ENCODE results near the gene CCDC69.

CCDC69 gene

DNA sequence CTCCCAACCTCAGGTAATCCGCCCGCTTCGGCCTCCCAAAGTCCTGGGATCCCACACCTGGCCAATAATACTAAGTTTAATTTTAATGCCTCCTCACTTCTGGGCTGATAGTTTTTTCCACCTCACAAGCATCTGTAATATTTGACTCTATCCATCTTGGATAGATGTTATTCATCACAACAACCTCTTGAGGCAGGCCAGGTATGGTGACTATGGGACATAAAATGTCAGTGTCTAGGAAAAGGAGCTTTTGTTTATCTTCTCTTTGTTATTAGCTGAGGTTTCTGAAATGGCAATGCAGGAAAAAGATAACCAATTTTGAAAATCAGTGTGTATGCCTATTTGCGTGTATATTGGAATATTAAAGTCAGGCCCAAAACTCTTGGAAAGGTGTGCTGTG lies 1.2 kb upstream of the CCDC69 start:
- Histone ChIP-seq H3K9me3 (no peaks in the 10 kb centered on the region), H3K27me3 (no peaks in the 10 kb centered on the region), H3K4me3 (ENCODE audit: low read depth in 1 of 2, low read length in 1 of 2) (peak overlapping the region in 1 of 2 experiments; percentile 86), H3K27ac (peak overlapping the region; percentile 100), H3K4me1 (ENCODE audit: control insufficient read depth in 1 of 2, insufficient read depth in 1 of 2, low read depth in 1 of 2, low read length in 1 of 2) (peaks cover 52 to 55% of the 10 kb centered on the region in 2 experiments), H3K36me3 (no peaks in the 10 kb centered on the region)
- no peak for TF ChIP-seq CTCF (IDR thresholded peaks at IDR 0.05)

DNA sequence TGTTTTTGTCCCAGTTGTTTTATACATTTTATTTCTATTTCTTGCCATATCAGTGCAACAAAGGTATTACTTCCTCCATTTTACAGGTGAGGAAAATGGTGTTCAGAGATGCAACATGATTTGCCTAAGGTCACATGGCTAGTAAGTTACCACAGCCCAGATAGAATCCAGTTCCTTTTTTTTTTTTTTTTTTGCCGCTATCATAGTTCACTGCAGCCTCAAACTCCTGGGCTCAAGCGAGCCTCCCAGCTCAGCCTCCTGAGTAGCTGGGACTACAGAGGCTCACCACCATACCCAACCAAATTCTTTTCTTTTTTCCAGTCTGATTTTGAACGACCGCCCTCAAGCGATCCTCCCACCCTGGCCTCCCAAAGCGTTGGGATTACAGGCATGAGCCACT lies 480 bp upstream of the CCDC69 start:
- Histone ChIP-seq H3K9me3 (no peaks in the 10 kb centered on the region), H3K27ac (peak overlapping the region; percentile 100), H3K27me3 (no peaks in the 10 kb centered on the region), H3K4me1 (ENCODE audit: control insufficient read depth in 1 of 2, insufficient read depth in 1 of 2, low read depth in 1 of 2, low read length in 1 of 2) (peaks cover 57 to 60% of the 10 kb centered on the region in 2 experiments), H3K4me3 (ENCODE audit: low read depth in 1 of 2, low read length in 1 of 2) (peak overlapping the region; percentile 82 to 86), H3K36me3 (no peaks in the 10 kb centered on the region)
- no peak for TF ChIP-seq CTCF (IDR thresholded peaks at IDR 0.05)

DNA sequence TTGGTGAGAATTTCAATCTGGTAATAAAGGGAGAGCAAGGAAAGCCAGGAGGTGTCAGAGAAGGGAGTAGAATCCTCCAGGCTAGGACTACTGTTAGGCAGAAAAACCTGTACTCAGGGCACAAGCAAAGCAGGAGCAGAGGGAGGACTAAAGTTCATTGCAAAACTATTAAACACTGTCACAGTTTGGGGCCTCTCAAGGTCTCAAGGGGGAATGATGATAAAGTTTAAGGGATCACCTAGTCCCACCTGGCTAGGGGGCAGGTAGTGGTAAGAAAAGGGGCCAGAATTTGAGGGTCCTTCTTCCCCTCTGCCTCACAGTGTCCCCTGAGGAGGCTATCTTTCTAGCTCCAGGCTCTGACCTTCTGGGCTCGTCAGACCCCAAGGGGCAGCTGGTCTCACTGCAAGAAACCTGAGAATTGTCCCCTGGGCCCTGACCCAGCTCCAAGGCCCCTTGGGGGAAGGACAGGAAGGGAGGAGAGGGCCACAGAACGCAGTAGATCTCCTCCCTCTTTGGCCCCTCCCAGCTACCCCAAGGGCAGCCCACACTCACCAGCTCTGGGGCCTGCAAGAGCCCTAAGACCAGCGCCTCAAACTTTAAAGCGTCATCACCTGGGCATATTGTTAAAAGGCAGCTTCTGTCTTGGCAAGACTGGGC lies 974 bp downstream of the CCDC69 start:
- Histone ChIP-seq H3K9me3 (no peaks in the 10 kb centered on the region), H3K27me3 (no peaks in the 10 kb centered on the region), H3K4me1 (ENCODE audit: control insufficient read depth in 1 of 2, insufficient read depth in 1 of 2, low read depth in 1 of 2, low read length in 1 of 2) (peaks cover 61 to 70% of the 10 kb centered on the region in 2 experiments), H3K4me3 (ENCODE audit: low read depth in 1 of 2, low read length in 1 of 2) (peak overlapping the region; percentile 82 to 86), H3K36me3 (no peaks in the 10 kb centered on the region), H3K27ac (peak overlapping the region; percentile 100)
- TF ChIP-seq CTCF (IDR thresholded peaks at IDR 0.05) = peak; percentile 12

DNA sequence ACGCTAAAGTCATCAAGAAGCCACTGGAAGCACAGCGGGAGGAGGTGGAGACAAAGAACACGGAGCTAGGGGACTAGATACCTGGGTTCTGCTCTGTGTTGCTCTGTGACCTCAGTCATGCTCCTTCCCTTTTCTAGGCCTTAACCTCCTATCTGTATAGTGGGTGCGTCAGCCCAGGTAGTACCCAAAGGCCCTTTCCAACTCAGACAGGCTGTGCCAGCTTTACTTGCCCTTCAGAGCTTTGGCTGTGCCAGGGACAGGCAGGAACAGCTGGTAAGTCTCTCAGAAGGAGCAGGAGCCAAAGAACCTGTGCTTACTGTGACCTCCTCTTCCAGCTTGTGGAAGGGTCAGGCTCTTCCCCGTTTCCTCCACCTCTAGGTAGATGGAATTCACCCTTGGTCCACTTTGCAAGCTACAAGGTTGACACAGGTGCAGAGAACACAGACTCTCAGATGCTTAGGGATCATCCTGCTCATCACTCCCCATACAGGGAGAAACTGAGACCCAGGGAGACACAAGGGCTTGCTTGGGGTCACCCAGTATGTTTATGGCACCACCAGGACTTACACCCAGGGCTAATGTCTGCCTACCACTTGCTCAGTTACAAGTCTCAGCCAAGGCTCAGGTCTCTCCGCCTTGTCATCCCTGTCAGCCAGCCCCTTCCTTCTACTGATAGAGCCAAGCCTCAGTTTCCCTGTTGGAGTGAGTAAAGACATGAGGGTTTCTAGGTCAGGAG lies 1.7 kb downstream of the CCDC69 start:
- Histone ChIP-seq H3K4me1 (ENCODE audit: control insufficient read depth in 1 of 2, insufficient read depth in 1 of 2, low read depth in 1 of 2, low read length in 1 of 2) (peaks cover 68 to 77% of the 10 kb centered on the region in 2 experiments), H3K27ac (peak overlapping the region; percentile 100), H3K36me3 (no peaks in the 10 kb centered on the region), H3K4me3 (ENCODE audit: low read depth in 1 of 2, low read length in 1 of 2) (peak overlapping the region; percentile 82 to 86), H3K27me3 (no peaks in the 10 kb centered on the region), H3K9me3 (no peaks in the 10 kb centered on the region)
- TF ChIP-seq CTCF (IDR thresholded peaks at IDR 0.05) = no peak

DNA sequence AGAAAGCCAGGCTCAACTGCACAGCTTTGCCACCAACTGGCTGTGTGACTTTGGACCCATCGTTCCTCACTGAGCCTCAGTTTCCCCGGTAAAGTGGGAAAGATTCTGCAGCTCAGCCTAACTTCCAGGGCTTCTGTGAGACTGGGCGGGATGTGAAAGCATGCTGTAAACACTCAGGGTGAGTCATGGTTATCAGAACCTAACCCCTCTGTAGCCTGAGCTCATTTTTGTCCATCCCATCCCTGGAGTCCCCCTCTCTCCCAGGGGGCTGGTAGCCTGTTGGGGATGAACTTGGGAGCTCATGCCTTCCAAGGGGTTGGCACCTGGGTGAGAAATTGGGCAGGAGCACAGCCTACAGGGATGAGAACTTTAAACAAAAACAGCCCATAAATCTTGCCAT lies 2.3 kb downstream of the CCDC69 start:
- Histone ChIP-seq H3K27ac (peak overlapping the region; percentile 100), H3K27me3 (no peaks in the 10 kb centered on the region), H3K4me1 (ENCODE audit: control insufficient read depth in 1 of 2, insufficient read depth in 1 of 2, low read depth in 1 of 2, low read length in 1 of 2) (peaks cover 75 to 82% of the 10 kb centered on the region in 2 experiments), H3K9me3 (no peaks in the 10 kb centered on the region), H3K4me3 (ENCODE audit: low read depth in 1 of 2, low read length in 1 of 2) (peak overlapping the region in 1 of 2 experiments; percentile 86), H3K36me3 (no peaks in the 10 kb centered on the region)
- TF ChIP-seq CTCF (IDR thresholded peaks at IDR 0.05) = no peak

All from neutrophil (primary cell).